HEK293T (cell line): ENCODE data around the gene CDH13.

Experiments used
- CTCF ChIA-PET: fragments of 350-600 bp; formaldehyde crosslinking; extraction: SDS; loops from one replicate; lab custom pipeline; 2021; ENCODE audit warnings: antibody characterized with exemption, inconsistent platforms; lab: Yijun Ruan, JAX
- POLR2A ChIA-PET: fragments of 350-600 bp; formaldehyde crosslinking; extraction: SDS; loops from one replicate; lab custom pipeline; 2020; ENCODE audit warnings: antibody characterized with exemption, inconsistent platforms; lab: Yijun Ruan, JAX
- DNase-seq: peaks from one replicate; pipeline ENCODE4 v3.0.0; 2012; ENCODE audit warnings: mixed read lengths; ENCODE audit errors: extremely low spot score
- ARNT ChIP-seq: fragments of 450-650 bp; IDR thresholded peaks from 2 replicates; pipeline ENCODE4 v1.6.1; 2017; ENCODE audit warnings: mild to moderate bottlenecking
- BHLHE40 ChIP-seq: fragments of 450-650 bp; IDR thresholded peaks from 2 replicates; pipeline ENCODE4 v1.6.1; 2016; ENCODE audit warnings: mild to moderate bottlenecking, moderate library complexity, borderline replicate concordance
- CTBP1 ChIP-seq: fragments of 450-650 bp; IDR thresholded peaks from 2 replicates; pipeline ENCODE4 v1.6.1; 2016; ENCODE audit warnings: borderline replicate concordance
- ELF4 ChIP-seq: fragments of 450-650 bp; IDR thresholded peaks from 2 replicates; pipeline ENCODE4 v1.6.1; 2017; ENCODE audit warnings: antibody characterized with exemption
- FOXA1 ChIP-seq: fragments of 450-650 bp; IDR thresholded peaks from 2 replicates; pipeline ENCODE4 v1.6.1; 2016; ENCODE audit warnings: mild to moderate bottlenecking
- FOXK2 ChIP-seq: fragments of 450-650 bp; IDR thresholded peaks from 2 replicates; pipeline ENCODE4 v1.6.1; 2016; ENCODE audit warnings: mild to moderate bottlenecking
- FOXM1 ChIP-seq: fragments of 450-650 bp; IDR thresholded peaks from 2 replicates; pipeline ENCODE4 v1.6.1; 2017; ENCODE audit warnings: mild to moderate bottlenecking, borderline replicate concordance
- HDGF ChIP-seq: fragments of 450-650 bp; IDR thresholded peaks from 2 replicates; pipeline ENCODE4 v1.6.1; 2017; ENCODE audit warnings: antibody characterized with exemption, borderline replicate concordance
- L3MBTL2 ChIP-seq: fragments of 450-650 bp; conservative IDR thresholded peaks from 2 replicates; pipeline ENCODE4 v1.6.1; 2016; ENCODE audit warnings: mild to moderate bottlenecking
- LEF1 ChIP-seq: fragments of 450-650 bp; IDR thresholded peaks from 2 replicates; pipeline ENCODE4 v1.6.1; 2017; ENCODE audit warnings: mild to moderate bottlenecking, borderline replicate concordance
- NFRKB ChIP-seq: fragments of 450-650 bp; IDR thresholded peaks from 2 replicates; pipeline ENCODE4 v1.6.1; 2016; ENCODE audit warnings: mild to moderate bottlenecking, moderate library complexity
- SP1 ChIP-seq: fragments of 450-650 bp; IDR thresholded peaks from 2 replicates; pipeline ENCODE4 v1.6.1; 2017
- SUZ12 ChIP-seq: fragments of 450-650 bp; IDR thresholded peaks from 2 replicates; pipeline ENCODE4 v1.6.1; 2016; ENCODE audit warnings: mild to moderate bottlenecking
- TARDBP ChIP-seq: fragments of 450-650 bp; IDR thresholded peaks from 2 replicates; pipeline ENCODE4 v1.6.1; 2016
- ZNF384 ChIP-seq: fragments of 450-650 bp; IDR thresholded peaks from 2 replicates; pipeline ENCODE4 v1.6.1; 2016
- TF ChIP-seq, protein P1 (sequence below): fragments of 450-650 bp; IDR thresholded peaks from 2 replicates; pipeline ENCODE4 v1.6.1; 2016

The CDH13 gene

DNA sequence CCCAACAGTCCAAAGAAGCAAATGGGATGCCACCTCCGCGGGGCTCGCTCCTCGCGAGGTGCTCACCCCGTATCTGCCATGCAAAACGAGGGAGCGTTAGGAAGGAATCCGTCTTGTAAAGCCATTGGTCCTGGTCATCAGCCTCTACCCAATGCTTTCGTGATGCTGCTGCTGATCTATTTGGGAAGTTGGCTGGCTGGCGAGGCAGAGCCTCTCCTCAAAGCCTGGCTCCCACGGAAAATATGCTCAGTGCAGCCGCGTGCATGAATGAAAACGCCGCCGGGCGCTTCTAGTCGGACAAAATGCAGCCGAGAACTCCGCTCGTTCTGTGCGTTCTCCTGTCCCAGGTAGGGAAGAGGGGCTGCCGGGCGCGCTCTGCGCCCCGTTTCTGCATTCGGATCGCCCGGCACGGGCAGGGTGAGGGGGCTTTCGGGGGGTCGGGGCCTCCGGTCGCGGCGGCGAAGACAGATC is at the start of gene CDH13:
CDH13 (plus strand) TSS at position 179 of the 471 bp plus-strand sequence.
- DNase-seq = no peak
- ChIA-PET POLR2A (no interaction called here), CTCF (no interaction called here)
- TF ChIP-seq FOXM1 = no peak
- TF ChIP-seq FOXK2 = no peak
- TF ChIP-seq ARNT = no peak
- TF ChIP-seq, protein P1, sequence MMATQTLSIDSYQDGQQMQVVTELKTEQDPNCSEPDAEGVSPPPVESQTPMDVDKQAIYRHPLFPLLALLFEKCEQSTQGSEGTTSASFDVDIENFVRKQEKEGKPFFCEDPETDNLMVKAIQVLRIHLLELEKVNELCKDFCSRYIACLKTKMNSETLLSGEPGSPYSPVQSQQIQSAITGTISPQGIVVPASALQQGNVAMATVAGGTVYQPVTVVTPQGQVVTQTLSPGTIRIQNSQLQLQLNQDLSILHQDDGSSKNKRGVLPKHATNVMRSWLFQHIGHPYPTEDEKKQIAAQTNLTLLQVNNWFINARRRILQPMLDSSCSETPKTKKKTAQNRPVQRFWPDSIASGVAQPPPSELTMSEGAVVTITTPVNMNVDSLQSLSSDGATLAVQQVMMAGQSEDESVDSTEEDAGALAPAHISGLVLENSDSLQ = no peak
- no peak for TF ChIP-seq BHLHE40
- no peak for TF ChIP-seq HDGF
- TF ChIP-seq ZNF384 = no peak
- no peak for TF ChIP-seq CTBP1

DNA sequence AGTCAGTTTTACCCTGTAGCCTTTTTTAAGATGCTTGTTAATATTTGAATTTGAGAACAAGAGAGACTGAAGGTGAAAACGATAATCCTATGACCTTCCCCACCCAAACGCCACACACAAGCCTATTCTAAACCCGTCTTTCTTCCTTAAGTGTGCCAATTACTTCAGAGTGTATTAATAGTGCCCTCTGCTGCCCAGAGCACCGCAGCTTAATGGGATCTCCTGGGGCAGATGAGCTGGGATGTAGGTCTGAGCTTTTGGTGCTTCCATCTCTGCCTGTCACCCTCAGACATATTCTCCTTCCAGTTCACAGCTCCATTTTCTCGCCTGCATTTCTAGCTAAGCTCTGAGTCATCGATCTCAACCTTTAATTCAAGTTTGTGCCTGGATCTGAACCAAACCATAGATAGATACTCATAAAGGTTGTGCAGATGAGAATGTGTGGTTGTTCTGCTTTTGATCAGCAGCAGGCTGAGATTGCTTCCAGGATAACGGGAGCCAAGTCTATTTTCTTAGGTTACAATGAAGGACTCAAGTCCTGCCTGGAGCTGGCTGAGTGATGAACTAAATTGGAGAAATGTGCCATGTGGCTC is 46.4 kb upstream of the CDH13 start:
- DNase-seq = no peak
- CTCF ChIA-PET = interaction anchor here (1.3 kb wide), 1 partner anchor 317 kb away, joined by 3 read pairs; no protein-coding TSS in a partner anchor
- POLR2A ChIA-PET = no interaction called here
- TF ChIP-seq SP1 (no peak), LEF1 (no peak), ELF4 (no peak), L3MBTL2 (no peak), FOXA1 (no peak), FOXM1 (no peak)

DNA sequence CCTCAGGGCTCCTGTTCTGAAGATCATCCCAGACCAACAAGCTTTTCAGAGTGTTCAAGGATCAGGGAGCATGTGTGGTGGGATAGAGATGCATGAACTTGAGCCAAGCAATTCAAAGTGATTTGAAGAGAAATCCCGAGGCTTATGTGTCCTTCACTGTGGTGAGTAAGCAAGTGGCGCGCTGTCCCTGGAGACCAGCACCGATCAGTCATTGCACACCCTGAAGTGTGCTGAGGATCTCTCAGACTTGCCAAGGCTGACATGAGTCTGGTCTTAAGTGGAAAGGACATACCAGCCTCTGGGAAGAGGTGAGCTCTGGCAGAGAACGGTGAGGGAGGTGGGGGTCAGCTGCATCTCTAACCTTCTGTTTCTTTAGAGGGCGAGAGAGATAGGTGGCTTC is 43.8 kb upstream of the CDH13 start:
- TF ChIP-seq TARDBP (no peak), FOXM1 (no peak), L3MBTL2 (no peak), ELF4 (no peak), CTBP1 (no peak), ZNF384 (no peak), HDGF (no peak), LEF1 (no peak), FOXK2 (no peak), SP1 (no peak), BHLHE40 (no peak)
- POLR2A ChIA-PET = no interaction called here
- DNase-seq = no peak
- CTCF ChIA-PET = no interaction called here

DNA sequence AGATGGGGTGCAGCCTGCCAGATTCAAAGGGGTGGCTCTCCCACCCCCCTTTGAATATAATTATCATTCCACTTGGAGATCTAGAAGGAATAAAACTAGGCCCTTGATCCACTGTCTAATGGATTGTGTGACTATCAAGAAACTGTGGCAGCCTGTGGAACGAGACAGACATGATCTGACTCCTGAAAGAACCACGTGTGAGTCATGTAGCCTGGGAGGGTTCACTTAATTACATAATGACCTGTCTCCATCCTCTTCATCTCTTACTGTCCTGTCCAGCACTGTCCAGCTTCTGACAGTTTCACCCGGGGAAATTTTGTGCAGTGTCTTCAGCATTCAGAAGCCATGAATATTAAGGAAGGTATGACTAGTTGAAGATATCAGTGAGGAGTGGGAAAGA is 43.3 kb upstream of the CDH13 start:
- ChIA-PET CTCF (no interaction called here), POLR2A (no interaction called here)
- no peak for DNase-seq
- no peak for TF ChIP-seq TARDBP
- TF ChIP-seq SP1 = no peak
- TF ChIP-seq ARNT = no peak
- no peak for TF ChIP-seq BHLHE40

DNA sequence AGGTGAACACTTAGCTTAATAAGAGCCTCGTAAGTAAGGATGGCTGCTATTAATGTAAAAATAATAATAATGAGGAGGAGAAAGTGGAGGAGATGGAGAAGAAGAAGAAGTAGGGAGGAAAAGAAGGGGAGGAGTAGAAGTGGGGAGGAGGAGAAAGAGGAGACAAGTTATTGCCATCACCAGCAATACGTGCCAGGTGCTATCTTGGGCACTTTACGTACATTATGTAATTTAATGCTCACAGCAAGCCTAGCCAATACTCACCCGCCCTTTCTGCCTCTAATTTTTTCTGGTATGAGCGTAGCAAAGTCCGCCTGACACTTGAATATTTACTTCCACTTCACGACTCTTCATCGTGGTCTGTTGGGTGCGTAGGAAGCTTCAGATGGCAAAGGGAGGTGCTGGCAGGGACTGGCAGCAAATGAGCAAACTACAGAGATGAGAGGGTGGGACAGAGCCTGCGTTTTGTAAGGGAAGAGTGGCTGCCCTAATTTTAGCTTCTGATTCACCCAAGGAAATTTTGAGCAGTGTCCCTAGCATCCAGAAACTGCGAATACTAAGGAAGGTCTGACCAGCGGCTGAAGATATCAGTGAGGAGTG is 42.1 kb upstream of the CDH13 start:
- TF ChIP-seq FOXM1 = no peak
- no peak for TF ChIP-seq FOXA1
- ChIA-PET POLR2A (no interaction called here), CTCF (no interaction called here)
- DNase-seq = no peak

DNA sequence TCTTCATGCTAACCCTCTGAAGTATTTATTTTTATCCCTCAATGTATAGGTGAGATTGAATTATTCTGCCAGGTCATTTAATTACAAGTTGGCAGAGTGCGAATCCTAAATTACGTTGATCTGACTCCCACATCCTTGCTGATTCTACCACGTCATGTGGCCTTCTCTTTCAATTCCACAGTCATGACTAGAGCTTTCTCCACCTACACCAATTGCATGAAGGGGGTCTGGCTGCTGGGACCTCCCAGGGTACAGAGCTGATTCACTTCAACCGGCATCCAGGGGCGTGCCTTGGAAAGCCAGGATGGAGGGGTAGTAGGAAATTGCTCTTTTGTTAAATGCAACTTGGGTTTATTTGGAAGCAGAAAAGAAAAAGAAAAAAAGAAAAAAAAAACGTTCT is 41.1 kb upstream of the CDH13 start:
- no peak for TF ChIP-seq HDGF
- TF ChIP-seq TARDBP = no peak
- no peak for TF ChIP-seq FOXA1
- no peak for TF ChIP-seq CTBP1
- TF ChIP-seq SP1 = no peak
- TF ChIP-seq, protein P1 = no peak
- TF ChIP-seq NFRKB = no peak
- no peak for TF ChIP-seq SUZ12
- no peak for TF ChIP-seq FOXK2
- no peak for TF ChIP-seq ARNT
- no peak for TF ChIP-seq L3MBTL2
- no peak for DNase-seq
- ChIA-PET POLR2A (no interaction called here), CTCF (no interaction called here)

DNA sequence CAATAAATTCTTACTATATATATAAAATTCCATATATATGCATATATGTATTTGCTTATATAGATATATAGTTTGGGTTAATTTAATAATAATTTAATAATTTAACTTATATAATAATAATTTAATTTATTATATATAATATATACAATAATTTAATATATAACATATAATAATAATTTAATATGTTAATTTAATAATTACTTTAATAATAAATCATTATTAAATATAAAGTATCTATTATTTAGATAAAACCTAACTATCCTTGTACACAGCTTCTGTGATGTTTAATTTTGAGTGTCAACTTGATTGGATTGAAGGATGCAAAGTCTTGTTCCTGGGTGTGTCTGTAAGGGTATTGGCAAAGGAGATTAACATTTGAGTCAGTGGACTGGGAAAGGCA is 40.6 kb upstream of the CDH13 start:
- ChIA-PET CTCF (no interaction called here), POLR2A (no interaction called here)
- no peak for DNase-seq
- no peak for TF ChIP-seq LEF1
- TF ChIP-seq ARNT = no peak
- TF ChIP-seq CTBP1 = no peak
- no peak for TF ChIP-seq TARDBP
- TF ChIP-seq NFRKB = no peak
- TF ChIP-seq L3MBTL2 = no peak
- TF ChIP-seq HDGF = no peak
- no peak for TF ChIP-seq BHLHE40
- TF ChIP-seq SP1 = no peak
- no peak for TF ChIP-seq FOXA1
- TF ChIP-seq ZNF384 = no peak
- no peak for TF ChIP-seq FOXM1
